SW480 (cell line): ENCODE data around the gene WDR70.
"Not testable (repeated sequence)": the region's sequence is repeated elsewhere in the genome, so short reads cannot be mapped to it uniquely, and the experiment has no call there.

Experiments used
- DNase-seq: peaks from one replicate; pipeline ENCODE4 v3.0.0-alpha.2; 2016; ENCODE audit warnings: low spot score

WDR70 gene

DNA sequence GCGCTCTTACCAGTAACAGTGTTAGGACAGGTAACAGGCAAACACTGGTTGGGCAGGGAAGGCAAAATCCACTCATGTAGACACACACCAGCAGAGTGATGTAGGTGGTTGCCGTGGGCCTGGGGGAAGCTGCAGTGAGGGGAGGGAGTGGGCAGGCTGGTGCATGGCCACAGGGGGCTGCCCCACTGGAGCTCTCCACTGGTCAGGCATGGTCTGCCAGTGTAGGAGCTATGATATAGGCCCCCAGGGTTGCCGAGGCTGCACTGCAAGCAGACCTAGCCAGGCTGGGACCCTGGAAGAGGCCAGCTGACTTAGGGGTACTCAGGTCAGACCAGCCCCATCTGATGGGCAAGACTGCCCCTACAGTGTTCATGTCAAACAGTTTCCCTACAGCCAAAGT lies 306.1 kb downstream of the WDR70 start:
- DNase-seq = no peak

DNA sequence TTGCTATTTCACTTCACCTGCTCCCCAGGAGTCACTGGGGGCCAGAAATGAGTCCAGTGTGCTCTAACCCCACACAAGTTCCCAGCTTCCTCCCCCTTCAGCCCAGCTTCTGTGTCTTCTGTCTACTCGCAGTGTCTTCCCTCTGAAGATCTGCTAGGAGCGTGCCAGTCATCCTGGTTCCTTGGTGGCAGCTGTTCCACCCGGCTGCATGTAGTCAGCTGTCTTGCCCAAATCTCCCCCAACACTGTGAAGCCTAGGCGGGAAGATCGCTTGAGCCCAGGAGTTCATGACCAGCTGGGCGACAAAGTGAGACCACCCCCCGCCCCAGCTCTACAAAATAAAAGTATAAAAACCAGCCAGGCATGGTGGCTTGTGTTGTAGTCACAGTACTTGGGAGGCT lies 306.7 kb downstream of the WDR70 start:
- no peak for DNase-seq

DNA sequence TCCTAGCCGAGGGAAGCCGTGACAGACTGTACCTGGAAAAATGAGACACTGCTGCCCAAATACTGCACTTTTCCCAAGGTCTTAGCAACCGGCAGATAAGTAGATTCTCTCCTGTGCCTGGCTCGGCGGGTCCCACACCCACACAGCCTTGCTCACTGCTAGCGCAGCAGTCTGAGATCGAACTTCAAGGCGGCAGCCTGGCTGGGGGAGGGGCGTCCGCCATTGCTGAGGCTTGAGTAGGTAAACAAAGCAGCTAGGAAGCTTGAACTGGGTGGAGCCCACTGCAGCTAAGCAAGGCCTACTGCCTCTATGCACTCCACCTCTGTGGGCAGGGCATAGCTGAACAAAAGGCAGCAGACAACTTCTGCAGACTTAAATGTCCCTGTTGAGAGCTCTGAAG lies 309.8 kb downstream of the WDR70 start:
- DNase-seq = not testable (repeated sequence)

- not testable (repeated sequence) for DNase-seq
Observed at GRCh38 chr5:37694333-37694732, 315.2 kb downstream of the WDR70 start.

DNA sequence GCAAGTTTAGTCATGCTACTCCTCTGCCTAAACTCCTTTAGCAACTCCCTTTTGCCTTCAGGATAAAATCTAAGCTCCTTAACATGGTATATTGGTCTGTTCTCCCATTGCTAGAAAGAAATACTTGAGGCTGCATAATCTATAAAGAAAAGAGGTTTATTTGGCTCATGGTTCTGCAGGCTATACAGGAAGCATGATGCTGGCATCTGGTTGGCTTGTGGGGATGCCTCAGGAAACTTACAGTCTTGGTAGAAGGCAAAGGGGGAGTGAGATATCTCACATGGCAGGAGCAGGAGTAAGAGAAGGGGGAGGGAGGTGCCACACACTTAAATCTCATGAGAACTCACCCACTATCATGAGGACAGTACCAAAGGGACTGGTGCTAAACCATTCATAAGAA lies 315.7 kb downstream of the WDR70 start:
- no peak for DNase-seq

GRCh38 chr5:37695647-37696046 lies 316.5 kb downstream of the WDR70 start:
- no peak for DNase-seq

- DNase-seq = peak; percentile 94
Observed at GRCh38 chr5:37696190-37697021, 317.3 kb downstream of the WDR70 start.

- DNase-seq = no peak
Observed at GRCh38 chr5:37701868-37702267, 322.8 kb downstream of the WDR70 start.

- no peak for DNase-seq
Observed at GRCh38 chr5:37703841-37704241, 324.7 kb downstream of the WDR70 start.

- no peak for DNase-seq
Observed at GRCh38 chr5:37704406-37704805, 325.3 kb downstream of the WDR70 start.

GRCh38 chr5:37709020-37709419 lies 329.9 kb downstream of the WDR70 start:
- no peak for DNase-seq

GRCh38 chr5:37710965-37711364 lies 331.8 kb downstream of the WDR70 start:
- no peak for DNase-seq

DNA sequence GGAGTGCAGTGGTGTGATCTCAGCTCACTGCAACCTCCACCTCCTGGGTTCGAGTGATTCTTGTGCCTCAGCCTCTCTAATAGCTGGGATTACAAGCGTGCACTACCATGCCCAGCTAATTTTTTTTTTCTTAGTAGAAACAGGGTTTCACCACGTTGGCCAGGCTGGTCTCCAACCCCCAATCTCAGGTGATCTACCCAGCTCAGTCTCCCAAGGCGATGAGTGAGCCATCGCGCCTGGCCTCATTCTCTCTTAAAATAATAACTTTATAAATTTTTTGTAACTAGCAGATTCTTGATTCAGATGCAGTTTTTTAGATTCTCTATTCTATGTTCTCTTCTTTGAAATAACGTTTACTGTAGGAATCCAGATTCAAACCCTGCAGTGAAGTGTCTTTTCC lies 333.6 kb downstream of the WDR70 start:
- no peak for DNase-seq

GRCh38 chr5:37714756-37715155 lies 335.6 kb downstream of the WDR70 start:
- no peak for DNase-seq

- no peak for DNase-seq
Observed at GRCh38 chr5:37715361-37715760, 336.2 kb downstream of the WDR70 start.

DNA sequence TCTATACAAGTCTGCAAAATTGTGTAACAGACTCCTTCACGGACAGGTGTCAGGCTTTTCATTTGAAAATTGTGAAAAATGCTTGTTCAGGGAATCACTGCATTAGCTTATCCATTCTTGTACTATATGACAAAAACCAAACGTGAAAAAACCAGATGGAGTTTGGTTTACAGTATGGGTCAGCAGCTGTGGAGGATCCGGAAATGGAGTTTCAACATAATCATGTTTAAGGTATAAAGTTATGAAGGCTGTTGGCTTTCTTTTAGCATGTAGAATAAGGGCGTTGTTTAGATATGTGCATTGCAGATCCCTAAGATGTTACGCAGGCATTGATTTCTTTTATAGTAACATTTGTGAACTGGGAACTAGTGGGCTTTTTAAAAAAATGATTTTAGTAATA lies 336.9 kb downstream of the WDR70 start:
- DNase-seq = no peak

DNA sequence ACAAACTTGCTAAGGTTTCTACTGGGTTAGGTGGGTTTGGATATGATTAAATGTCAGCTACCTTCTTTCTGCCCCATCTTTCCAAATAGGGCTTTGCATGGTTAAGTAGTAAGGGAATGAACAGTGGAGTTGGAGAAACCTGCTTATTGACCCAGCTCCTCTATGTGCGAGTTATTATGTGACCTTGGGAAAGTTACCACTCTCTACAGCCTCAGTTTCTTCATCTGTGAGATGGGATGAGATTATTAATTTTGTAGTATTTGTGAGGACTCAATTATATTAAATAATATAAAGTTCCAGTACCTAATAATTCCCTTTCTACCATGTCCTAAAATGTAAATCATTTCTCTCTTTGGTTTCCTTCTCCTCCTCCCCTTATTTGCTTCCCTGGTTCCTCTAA lies 337.3 kb downstream of the WDR70 start:
- no peak for DNase-seq

DNA sequence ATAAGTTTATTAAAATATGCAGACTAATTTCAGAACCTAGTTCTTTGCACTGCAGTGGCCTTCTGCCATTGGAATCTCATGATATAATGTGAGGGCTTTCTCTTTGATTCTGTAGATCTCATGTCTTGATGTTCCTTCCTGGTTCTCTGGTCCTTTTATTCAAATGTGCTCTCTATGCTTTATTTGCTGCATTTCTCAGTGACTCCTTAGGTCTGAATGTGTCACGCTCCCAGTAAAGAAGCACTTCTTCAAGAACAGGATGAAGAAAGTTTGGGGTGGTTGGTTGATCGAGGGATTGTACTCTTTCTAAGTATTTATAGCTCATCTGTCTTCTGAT lies 338.1 kb downstream of the WDR70 start:
- DNase-seq = no peak

GRCh38 chr5:37717613-37718431 lies 338.7 kb downstream of the WDR70 start:
- DNase-seq = peak; percentile 28

GRCh38 chr5:37720550-37720952 lies 341.4 kb downstream of the WDR70 start:
- no peak for DNase-seq

DNA sequence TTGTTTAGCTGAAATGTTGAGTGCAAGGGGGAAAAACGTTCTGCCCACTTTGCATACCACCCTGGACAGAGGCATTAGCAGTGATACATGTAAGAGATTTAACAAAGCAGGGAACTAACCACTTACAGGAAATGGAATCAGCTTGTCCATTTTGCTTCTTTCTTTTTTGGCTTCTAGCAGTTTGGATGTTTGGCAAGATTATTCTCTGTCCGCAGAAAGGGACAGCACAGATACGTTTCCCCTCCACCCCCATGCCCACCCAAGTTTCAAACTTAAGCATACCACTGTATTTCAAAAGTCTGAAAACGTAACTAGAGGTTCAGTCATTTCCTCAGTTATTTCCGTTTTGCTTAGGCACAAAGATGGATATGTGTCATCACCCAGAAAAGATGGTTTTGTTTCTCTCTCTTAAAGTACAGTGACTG lies 342.3 kb downstream of the WDR70 start:
- DNase-seq = no peak

DNA sequence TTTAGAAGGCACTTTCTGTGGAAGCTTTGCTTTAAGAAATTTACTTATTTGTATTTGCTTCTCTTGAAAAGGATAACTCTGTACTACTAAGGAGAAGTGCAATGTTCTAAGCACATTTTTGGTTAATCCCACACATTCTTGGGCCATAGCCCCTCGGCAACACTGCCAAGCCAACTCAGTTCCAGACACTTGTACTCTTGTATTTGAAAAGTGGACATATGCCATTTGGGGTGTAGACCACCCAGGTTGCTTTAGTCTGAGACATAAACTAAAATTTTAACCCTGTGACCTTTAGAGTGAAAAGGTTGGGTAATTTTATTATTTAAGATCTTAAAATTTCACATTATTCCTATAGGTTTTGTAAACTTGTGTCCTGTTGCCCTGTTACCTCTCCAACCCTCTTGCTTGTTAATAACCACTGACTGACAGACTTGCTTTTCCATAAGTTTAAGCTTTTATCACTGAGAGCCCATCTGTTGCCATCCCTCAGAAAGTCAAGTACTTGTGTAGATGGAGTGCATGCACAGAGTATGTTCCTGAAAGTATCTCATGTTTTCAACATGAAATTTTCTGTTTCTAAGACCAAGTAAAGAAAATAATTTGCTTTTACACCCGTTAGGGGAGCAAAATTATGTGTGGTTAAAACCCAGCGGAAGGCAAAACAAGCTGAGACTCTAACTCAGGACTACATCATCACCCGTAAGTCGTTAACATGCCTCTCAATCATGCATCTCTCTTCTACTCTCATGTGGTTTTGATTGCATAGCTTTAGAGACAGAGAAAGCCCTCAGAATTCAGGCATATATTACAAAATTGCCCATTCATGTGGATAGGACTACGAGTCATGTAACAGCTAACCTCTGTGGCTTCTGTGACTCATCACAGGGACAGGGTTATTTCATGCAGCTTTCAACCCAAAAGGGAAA lies 343.4 kb downstream of the WDR70 start:
- DNase-seq = peak; percentile 95
